ENCODE data around the gene NFE2L2. TPM values are rescaled to one million over a fixed set of nuclear protein-coding genes. Genes with fewer than 3 reads are reported as not detected.
"Not testable (repeated sequence)": the region's sequence is repeated elsewhere in the genome, so short reads cannot be mapped to it uniquely, and the experiment has no call there.

Gene NFE2L2
- total RNA-seq, 2 donors from 2014 or later, result 45.1 to 55.4 TPM

DNA sequence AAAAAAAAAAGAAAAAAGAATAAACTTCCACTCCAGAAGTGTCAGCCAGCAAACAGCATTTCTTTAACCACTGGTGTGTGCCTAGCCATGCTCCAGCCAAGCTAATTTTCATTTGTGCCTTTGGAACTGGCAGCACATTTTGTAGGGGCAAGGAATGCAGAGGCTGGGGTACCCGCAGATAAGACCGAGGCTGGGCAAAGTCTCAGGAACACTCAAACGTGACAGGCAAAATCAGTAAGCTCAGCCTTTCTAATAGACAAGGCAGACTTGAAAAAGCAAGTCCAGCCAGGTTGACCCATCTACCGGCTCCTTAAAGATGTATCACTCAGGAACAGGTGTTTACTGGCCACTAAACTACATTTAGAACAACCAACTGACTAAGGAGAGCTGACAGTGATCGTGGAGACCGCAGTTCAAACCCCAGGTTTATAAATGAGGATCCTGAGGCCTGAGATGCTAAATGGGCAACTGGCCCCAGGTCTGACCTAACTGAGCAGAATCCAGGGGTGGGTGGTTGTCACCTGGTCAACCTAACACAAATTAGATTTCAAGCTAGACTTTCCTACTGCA, 16.7 kb downstream of the NFE2L2 start:
- ATAC-seq, result no peak
- Histone ChIP-seq H3K4me3 (no peak overlapping the region), H3K4me1 (peaks cover 79% of the 10 kb centered on the region), H3K27ac (peak overlapping the region in 1 of 4 donors; percentile 29), H3K27me3 (no peaks in the 10 kb centered on the region), H3K9me3 (no peaks in the 10 kb centered on the region), H3K36me3 (replicated peaks in 1 of 2; ENCODE audit: insufficient read depth in 1 of 2, low read depth in 2 of 2) (no peaks in the 10 kb centered on the region)
- WGBS, 2 donors, result 61 to 63% methylated on average over 6 of the region's 6 CpGs
- no peak for TF ChIP-seq POLR2A (IDR thresholded peaks at IDR 0.05)
- TF ChIP-seq, protein P1, sequence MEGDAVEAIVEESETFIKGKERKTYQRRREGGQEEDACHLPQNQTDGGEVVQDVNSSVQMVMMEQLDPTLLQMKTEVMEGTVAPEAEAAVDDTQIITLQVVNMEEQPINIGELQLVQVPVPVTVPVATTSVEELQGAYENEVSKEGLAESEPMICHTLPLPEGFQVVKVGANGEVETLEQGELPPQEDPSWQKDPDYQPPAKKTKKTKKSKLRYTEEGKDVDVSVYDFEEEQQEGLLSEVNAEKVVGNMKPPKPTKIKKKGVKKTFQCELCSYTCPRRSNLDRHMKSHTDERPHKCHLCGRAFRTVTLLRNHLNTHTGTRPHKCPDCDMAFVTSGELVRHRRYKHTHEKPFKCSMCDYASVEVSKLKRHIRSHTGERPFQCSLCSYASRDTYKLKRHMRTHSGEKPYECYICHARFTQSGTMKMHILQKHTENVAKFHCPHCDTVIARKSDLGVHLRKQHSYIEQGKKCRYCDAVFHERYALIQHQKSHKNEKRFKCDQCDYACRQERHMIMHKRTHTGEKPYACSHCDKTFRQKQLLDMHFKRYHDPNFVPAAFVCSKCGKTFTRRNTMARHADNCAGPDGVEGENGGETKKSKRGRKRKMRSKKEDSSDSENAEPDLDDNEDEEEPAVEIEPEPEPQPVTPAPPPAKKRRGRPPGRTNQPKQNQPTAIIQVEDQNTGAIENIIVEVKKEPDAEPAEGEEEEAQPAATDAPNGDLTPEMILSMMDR (IDR thresholded peaks at IDR 0.05), result no peak
- intact Hi-C loops (cut with DNase I), result no loop called here
- no peak for DNase-seq

DNA sequence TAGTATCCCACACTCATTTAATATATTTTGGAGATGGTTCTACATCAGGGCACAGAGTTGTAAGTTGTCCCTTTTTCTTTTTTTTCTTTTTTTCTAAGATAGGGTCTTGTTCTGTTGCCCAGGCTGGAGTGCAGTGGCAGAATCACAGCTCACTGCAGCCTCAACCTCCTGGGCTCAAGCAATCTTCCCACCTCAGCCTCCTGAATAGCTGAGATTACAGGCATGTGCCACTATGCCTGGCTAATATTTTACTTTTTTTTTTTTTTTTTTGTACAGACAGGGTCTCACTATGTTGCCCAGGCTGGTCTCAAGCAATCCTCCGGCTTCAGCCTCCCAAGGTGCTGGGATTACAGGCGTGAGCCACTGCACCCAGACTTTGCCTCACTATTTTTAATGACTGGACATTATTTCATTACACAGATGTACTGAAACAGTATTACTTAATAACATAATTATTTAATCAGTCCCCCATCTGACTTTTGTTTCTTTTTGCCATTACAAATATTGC, 17.9 kb downstream of the NFE2L2 start:
- DNase-seq; intact Hi-C loops (cut with DNase I); H3K4me3 ChIP-seq; ATAC-seq; H3K9me3 ChIP-seq; H3K27me3 ChIP-seq; H3K36me3 ChIP-seq (replicated peaks in 1 of 2; ENCODE audit: insufficient read depth in 1 of 2, low read depth in 2 of 2): not testable (repeated sequence)
- Histone ChIP-seq H3K27ac (peak overlapping the region in 1 of 4 donors; percentile 29), H3K4me1 (peaks cover 79% of the 10 kb centered on the region)
- 93 to 94% methylated on average over 2 of the region's 2 CpGs for WGBS, 2 donors

DNA sequence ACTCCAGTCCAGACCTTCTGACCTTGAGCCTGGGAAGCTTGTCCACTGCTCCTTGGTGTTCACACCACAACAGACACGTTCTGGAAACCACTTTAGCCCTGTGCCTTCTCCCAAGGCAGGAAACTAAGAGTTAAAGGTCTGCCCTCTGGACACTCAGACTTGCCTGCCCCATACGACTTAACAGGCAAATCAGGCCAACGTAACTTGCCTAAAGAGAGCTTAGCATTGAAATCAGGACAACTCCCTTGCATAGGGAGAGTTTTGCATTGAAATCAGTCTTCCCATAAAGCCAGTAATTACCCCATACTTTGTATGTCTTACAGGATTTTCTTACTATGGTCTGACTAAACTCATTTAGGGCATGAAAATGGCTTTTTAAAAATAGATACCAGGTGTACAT, 18.5 kb downstream of the NFE2L2 start:
- ATAC-seq (no peak), DNase-seq (no peak)
- intact Hi-C loops (cut with DNase I), result no loop called here
- WGBS, 2 donors, result 12 to 26% methylated on average over 3 of the region's 3 CpGs
- no peak overlapping the region for H3K4me3 ChIP-seq
- H3K27me3 ChIP-seq, result no peaks in the 10 kb centered on the region
- H3K36me3 ChIP-seq (replicated peaks in 1 of 2; ENCODE audit: insufficient read depth in 1 of 2, low read depth in 2 of 2), result no peaks in the 10 kb centered on the region
- H3K27ac ChIP-seq, result peak overlapping the region; percentile 10 to 47 (median 20)
- TF ChIP-seq, protein P1 (IDR thresholded peaks at IDR 0.05), result no peak
- no peak for TF ChIP-seq POLR2A (IDR thresholded peaks at IDR 0.05)
- H3K4me1 ChIP-seq, result peaks cover 79% of the 10 kb centered on the region
- H3K9me3 ChIP-seq, result no peaks in the 10 kb centered on the region

DNA sequence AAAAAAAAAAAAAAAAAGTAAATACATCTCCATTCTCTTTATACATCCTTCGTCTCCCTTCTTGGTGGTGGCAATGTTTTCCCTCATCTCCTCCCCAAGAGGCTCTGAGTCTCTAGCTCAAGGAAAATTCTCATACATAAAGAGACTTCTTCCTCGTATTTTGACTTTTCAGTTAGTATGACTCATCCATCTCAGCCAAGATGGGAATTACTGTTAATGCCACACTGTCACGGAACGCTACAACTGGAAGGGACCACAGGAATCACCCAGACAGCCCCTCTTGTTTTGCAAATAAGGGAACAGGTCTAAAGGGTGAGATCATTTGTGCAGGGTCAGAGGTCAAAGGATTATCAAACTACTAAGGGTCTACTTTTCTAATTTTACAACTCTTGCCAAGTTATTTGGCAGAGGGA, 19.5 kb downstream of the NFE2L2 start:
- Histone ChIP-seq H3K4me1 (peaks cover 79% of the 10 kb centered on the region), H3K4me3 (no peak overlapping the region), H3K36me3 (replicated peaks in 1 of 2; ENCODE audit: insufficient read depth in 1 of 2, low read depth in 2 of 2) (no peaks in the 10 kb centered on the region), H3K9me3 (no peaks in the 10 kb centered on the region), H3K27me3 (no peaks in the 10 kb centered on the region), H3K27ac (peak overlapping the region in 2 of 4 donors; percentile 29 to 47)
- no peak for ATAC-seq
- TF ChIP-seq, protein P1 (IDR thresholded peaks at IDR 0.05), result no peak
- TF ChIP-seq POLR2A (IDR thresholded peaks at IDR 0.05), result no peak
- intact Hi-C loops (cut with DNase I), result no loop called here
- 62 to 64% methylated on average over 4 of the region's 4 CpGs for WGBS, 2 donors
- DNase-seq, result no peak

DNA sequence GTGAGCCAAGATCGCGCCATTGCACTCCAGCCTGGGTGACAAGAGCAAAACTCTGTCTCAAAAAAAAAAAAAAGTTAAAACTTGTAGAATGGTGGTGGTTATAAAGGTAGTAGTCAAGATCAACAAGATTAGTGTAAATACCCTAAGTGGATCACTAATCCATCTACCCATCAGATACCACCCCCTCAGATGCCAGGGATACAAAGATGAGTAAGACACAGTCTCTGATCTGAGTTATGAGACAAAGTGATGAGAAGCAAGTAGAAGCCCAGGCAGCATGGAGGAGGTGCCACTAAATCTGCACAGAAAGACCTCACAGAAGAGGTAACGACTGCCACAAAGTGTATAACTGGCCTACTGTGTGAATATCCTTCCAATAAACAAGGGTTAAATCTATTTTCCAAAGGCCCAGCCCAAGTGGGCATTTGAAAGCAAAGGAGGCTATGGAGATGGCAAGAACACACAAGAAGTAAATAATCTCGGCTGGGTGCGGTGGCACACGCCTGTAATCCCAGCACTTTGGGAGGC, 20.2 kb downstream of the NFE2L2 start:
- Histone ChIP-seq H3K27ac (peak overlapping the region in 2 of 4 donors; percentile 29 to 67), H3K4me1 (peaks cover 86% of the 10 kb centered on the region), H3K9me3 (no peaks in the 10 kb centered on the region), H3K36me3 (replicated peaks in 1 of 2; ENCODE audit: insufficient read depth in 1 of 2, low read depth in 2 of 2) (no peaks in the 10 kb centered on the region), H3K4me3 (no peak overlapping the region), H3K27me3 (no peaks in the 10 kb centered on the region)
- ATAC-seq (no peak), DNase-seq (no peak)
- TF ChIP-seq, protein P1 (IDR thresholded peaks at IDR 0.05), result no peak
- no peak for TF ChIP-seq POLR2A (IDR thresholded peaks at IDR 0.05)
- 97 to 98% methylated on average over 6 of the region's 6 CpGs for WGBS, 2 donors
- intact Hi-C loops (cut with DNase I), result no loop called here
